ENCODE data around the gene MRTO4.
A peak's percentile ranks its signal among the peaks of the same experiment; 100 is the strongest.

Gene MRTO4

GRCh38 chr1:19209439-19209989 is 42.1 kb upstream of the MRTO4 start:
- Histone ChIP-seq H3K9ac (ENCODE audit: low read length) (peak overlapping the region; percentile 84), H3K79me2 (ENCODE audit: low read length) (peaks cover 96% of the 10 kb centered on the region), H3K9me3 (ENCODE audit: insufficient read depth, low read length) (no peaks in the 10 kb centered on the region), H4K20me1 (ENCODE audit: insufficient read depth, low read length) (peaks cover 49% of the 10 kb centered on the region), H3K4me3 (ENCODE audit: low read length) (peak overlapping the region; percentile 100), H3K4me2 (ENCODE audit: low read length) (peak overlapping the region; percentile 84), H3K36me3 (replicated peaks; ENCODE audit: low read depth, low read length) (peaks cover 20% of the 10 kb centered on the region), H3K27me3 (ENCODE audit: low read depth, low read length) (no peaks in the 10 kb centered on the region), H3K27ac (ENCODE audit: low read length) (peak overlapping the region; percentile 88), H2AFZ (ENCODE audit: low read depth, low read length) (no peak overlapping the region), H3K4me1 (ENCODE audit: low read length) (peaks cover 57% of the 10 kb centered on the region)
- no peak for TF ChIP-seq CTCF (IDR thresholded peaks at IDR 0.05; ENCODE audit: low read depth, low read length)
- no peak for TF ChIP-seq EZH2phosphoT487 (IDR thresholded peaks at IDR 0.05; ENCODE audit: low read depth)

- Histone ChIP-seq H3K79me2 (ENCODE audit: low read length) (peaks cover 96% of the 10 kb centered on the region), H2AFZ (ENCODE audit: low read depth, low read length) (no peak within 1 kb of the TSS), H3K36me3 (replicated peaks; ENCODE audit: low read depth, low read length) (peaks cover 15% of the 10 kb centered on the region), H3K4me2 (ENCODE audit: low read length) (peak within 1 kb of the TSS; percentile 98), H3K27ac (ENCODE audit: low read length) (peak within 1 kb of the TSS; percentile 88), H3K4me1 (ENCODE audit: low read length) (peaks cover 50% of the 10 kb centered on the region), H3K9ac (ENCODE audit: low read length) (peak within 1 kb of the TSS; percentile 99), H3K27me3 (ENCODE audit: low read depth, low read length) (no peaks in the 10 kb centered on the region), H3K9me3 (ENCODE audit: insufficient read depth, low read length) (no peaks in the 10 kb centered on the region), H3K4me3 (ENCODE audit: low read length) (peak within 1 kb of the TSS; percentile 100), H4K20me1 (ENCODE audit: insufficient read depth, low read length) (peaks cover 42% of the 10 kb centered on the region)
- TF ChIP-seq CTCF (IDR thresholded peaks at IDR 0.05; ENCODE audit: low read depth, low read length) (no peak), EZH2phosphoT487 (IDR thresholded peaks at IDR 0.05; ENCODE audit: low read depth) (no peak)
Measured at GRCh38 chr1:19209990-19210771, 41.4 kb upstream of the MRTO4 start, which contains the start of gene UBR4. Gene UBR4, minus strand, starts transcription at chr1:19210266. Its CDS starts 18 bp downstream, at chr1:19210248.

GRCh38 chr1:19210772-19211549 is 40.6 kb upstream of the MRTO4 start:
- H2AFZ ChIP-seq (ENCODE audit: low read depth, low read length) = no peak overlapping the region
- H4K20me1 ChIP-seq (ENCODE audit: insufficient read depth, low read length) = peaks cover 34% of the 10 kb centered on the region
- peaks cover 43% of the 10 kb centered on the region for H3K4me1 ChIP-seq (ENCODE audit: low read length)

More at GRCh38 chr1:19210772-19211549, 40.6 kb upstream of the MRTO4 start:
- H3K27ac ChIP-seq (ENCODE audit: low read length) = peak overlapping the region; percentile 88
- H3K4me2 ChIP-seq (ENCODE audit: low read length) = peak overlapping the region; percentile 98
- H3K27me3 ChIP-seq (ENCODE audit: low read depth, low read length) = no peaks in the 10 kb centered on the region
- TF ChIP-seq EZH2phosphoT487 (IDR thresholded peaks at IDR 0.05; ENCODE audit: low read depth) (no peak), CTCF (IDR thresholded peaks at IDR 0.05; ENCODE audit: low read depth, low read length) (no peak)
- peak overlapping the region; percentile 99 for H3K9ac ChIP-seq (ENCODE audit: low read length)
- H3K9me3 ChIP-seq (ENCODE audit: insufficient read depth, low read length) = no peaks in the 10 kb centered on the region
- peaks cover 18% of the 10 kb centered on the region for H3K36me3 ChIP-seq (replicated peaks; ENCODE audit: low read depth, low read length)
- peak overlapping the region; percentile 100 for H3K4me3 ChIP-seq (ENCODE audit: low read length)
- peaks cover 90% of the 10 kb centered on the region for H3K79me2 ChIP-seq (ENCODE audit: low read length)
